Activated naive CD8-positive, alpha-beta T cell treated with anti-CD3 and anti-CD28 coated beads, Interleukin-2, amount 50 U/mL, for 24 hours (primary cell): ENCODE data around the gene RPL41.

Source experiments
- ATAC-seq: fragments of 150-1000 bp; cut with Tn5 transposase; one replicate; pipeline ENCODE4 v1.10.0; 2021
- DNase-seq: peaks from one replicate; pipeline ENCODE4 v3.0.0; 2021
- H3K27ac Mint-ChIP-seq: one replicate; pipeline ENCODE4 v1.8.0; 2021; ENCODE audit warnings: mild to moderate bottlenecking, mixed read lengths
- H3K27me3 Mint-ChIP-seq: one replicate; pipeline ENCODE4 v1.8.0; 2021; ENCODE audit warnings: mixed read lengths
- H3K36me3 Mint-ChIP-seq: one replicate; pipeline ENCODE4 v1.8.0; 2021; ENCODE audit warnings: low read depth, mixed read lengths
- H3K4me1 Mint-ChIP-seq: one replicate; pipeline ENCODE4 v1.8.0; 2021; ENCODE audit warnings: mixed read lengths
- H3K4me3 Mint-ChIP-seq: one replicate; pipeline ENCODE4 v1.8.0; 2021; ENCODE audit warnings: mild to moderate bottlenecking, moderate library complexity, mixed read lengths
- H3K9me3 Mint-ChIP-seq: one replicate; pipeline ENCODE4 v1.8.0; 2021; ENCODE audit warnings: mixed read lengths

Gene RPL41

DNA sequence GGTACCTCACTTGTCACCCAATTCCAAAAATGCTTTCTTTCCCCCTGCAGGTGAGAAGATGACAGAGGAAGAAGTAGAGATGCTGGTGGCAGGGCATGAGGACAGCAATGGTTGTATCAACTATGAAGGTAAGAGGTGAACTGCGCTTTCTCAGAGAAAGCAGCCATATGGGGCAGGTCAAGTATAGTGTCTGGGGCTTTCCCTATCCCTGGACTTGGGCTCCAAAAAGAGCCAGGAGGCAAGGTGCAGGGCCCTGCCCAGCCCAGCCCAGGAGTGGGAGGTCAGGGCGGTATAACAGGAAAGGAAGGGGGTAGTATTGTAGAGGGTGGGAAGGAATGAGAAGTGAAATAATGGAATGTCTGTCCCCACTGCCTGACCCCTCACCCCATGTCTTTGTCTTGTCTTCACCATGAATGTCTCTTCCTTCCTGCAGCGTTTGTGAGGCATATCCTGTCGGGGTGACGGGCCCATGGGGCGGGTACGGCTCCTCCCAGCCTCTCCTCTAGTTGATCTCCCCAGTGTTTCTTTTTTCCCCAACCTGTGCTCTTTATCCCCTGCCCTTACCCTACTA lies 43.8 kb downstream of the RPL41 start:
- Mint-ChIP-seq H3K27me3 (no peaks in the 10 kb centered on the region), H3K27ac (peak overlapping the region; percentile 96), H3K4me3 (peak overlapping the region; percentile 96), H3K9me3 (no peaks in the 10 kb centered on the region), H3K4me1 (peaks cover 44% of the 10 kb centered on the region), H3K36me3 (peaks cover 54% of the 10 kb centered on the region)
- DNase-seq (peak; percentile 56), ATAC-seq (peak; percentile 38)

DNA sequence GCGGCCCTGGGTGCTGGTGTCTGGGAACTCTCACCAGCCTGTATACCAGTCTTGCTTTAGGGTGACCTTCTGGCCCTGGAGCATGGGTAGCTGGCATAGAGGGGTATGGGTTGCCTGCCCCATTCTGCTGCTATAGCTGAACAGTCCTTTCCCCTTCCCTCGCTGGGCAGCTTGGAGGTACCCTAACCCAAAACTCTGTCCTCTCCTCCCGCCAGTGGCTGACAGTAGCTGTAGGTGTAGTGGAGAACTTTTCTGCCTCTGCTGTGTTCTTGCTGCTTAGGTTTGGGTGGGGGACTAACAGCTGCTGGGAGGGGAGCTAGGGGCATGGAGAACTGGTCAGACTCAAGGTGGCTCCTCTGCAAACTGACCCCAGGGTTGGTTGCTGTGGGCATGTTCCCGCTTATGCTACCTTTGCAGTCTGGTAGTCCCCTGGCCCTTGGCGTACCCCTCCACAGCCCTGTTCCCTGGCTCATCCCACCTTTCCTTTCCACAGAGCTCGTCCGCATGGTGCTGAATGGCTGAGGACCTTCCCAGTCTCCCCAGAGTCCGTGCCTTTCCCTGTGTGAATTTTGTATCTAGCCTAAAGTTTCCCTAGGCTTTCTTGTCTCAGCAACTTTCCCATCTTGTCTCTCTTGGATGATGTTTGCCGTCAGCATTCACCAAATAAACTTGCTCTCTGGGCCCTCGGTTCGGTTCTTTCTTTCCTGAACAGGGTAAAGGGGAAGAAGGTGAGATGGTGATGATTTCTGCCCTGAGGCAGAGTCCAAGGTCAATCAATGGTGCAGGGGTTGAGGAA lies 44.7 kb downstream of the RPL41 start:
- DNase-seq = no peak

DNA sequence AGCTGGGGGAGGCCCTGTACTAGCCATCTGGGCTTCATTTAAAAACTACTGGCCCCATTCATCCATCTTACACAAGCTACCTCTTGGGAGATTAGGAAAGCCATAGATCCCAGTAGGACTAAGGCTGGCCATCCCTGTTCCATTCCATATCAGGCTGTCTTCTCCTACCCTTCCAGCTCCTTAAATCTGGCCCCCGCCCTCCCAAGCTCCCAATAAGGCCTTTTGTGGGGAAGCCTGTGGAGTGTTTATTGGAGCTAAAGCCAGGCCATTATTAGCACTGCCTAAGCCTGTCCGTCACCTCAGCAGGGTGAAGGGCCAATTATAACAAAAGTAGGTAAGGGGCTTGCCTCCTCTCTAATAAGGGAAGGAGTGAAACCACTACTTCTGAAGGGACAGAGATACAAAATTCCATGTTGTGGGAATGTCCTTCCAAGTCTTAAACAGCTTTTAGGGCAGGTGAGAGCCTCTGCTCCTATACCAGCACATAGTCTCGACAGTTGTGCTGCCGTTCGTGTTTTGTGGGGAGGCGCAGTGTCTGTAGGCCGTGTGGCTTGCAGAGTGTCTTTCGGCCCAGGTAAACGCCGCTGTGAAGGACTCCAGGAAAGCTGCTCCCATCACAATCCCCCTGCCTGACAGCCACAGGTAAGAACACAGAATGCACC lies 45.4 kb downstream of the RPL41 start:
- Mint-ChIP-seq H3K9me3 (no peaks in the 10 kb centered on the region), H3K4me3 (peak overlapping the region; percentile 96)

More for the DNA sequence above, 44.7 kb downstream of the RPL41 start:
- Mint-ChIP-seq H3K27ac (peak overlapping the region; percentile 96), H3K36me3 (peaks cover 55% of the 10 kb centered on the region), H3K4me3 (peak overlapping the region; percentile 96), H3K4me1 (peaks cover 40% of the 10 kb centered on the region), H3K27me3 (no peaks in the 10 kb centered on the region), H3K9me3 (no peaks in the 10 kb centered on the region)
- no peak for ATAC-seq

GRCh38 chr12:56162468-56163290 lies 46.2 kb downstream of the RPL41 start:
- Mint-ChIP-seq H3K27me3 (no peaks in the 10 kb centered on the region), H3K4me3 (no peak overlapping the region), H3K27ac (peak overlapping the region; percentile 59), H3K4me1 (peaks cover 33% of the 10 kb centered on the region), H3K36me3 (peaks cover 60% of the 10 kb centered on the region), H3K9me3 (no peaks in the 10 kb centered on the region)
- DNase-seq (no peak), ATAC-seq (no peak)

More for the DNA sequence above, 45.4 kb downstream of the RPL41 start:
- H3K36me3 Mint-ChIP-seq = peaks cover 55% of the 10 kb centered on the region
- DNase-seq (no peak), ATAC-seq (no peak)
- H3K27ac Mint-ChIP-seq = peak overlapping the region; percentile 96
- H3K4me1 Mint-ChIP-seq = peaks cover 40% of the 10 kb centered on the region
- H3K27me3 Mint-ChIP-seq = no peaks in the 10 kb centered on the region

DNA sequence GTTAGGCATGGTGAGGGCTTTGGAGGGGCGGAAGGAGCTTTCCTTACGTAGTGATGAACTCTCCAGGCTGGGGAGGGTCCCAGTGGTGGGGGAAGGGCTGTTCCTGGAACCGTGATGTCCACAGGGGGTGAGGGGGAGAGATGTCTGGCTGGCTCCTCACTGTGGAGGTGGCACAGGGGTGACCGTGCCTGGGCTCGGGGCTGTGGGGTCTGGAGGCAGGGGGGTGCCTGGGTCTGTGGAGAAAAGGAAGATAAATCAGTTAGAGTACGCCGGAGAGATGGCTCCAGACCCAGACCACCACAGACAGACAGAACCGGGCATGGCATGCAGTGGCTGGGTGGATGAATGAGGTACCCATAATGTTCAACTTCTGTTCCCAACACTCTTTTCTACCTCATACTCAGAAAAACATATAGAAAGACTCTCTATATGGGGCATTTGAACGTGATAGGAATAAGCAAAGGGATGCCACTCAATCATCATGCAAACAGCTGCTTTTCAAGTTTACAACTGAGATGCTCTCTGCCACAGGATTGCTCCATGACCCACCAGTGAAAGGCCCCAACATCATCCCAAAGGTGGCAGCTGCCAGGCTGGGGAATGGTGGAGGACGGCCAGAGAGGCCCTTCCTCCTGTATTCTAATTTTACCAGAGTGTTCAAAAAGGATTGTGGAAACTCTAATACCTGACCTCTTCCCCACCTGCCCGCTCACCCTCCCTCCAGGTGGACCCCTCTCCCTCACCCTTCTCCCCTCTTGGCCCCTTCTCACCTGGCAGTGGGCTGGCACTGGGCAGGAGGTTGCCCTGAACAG lies 47.3 kb downstream of the RPL41 start:
- H3K27me3 Mint-ChIP-seq = no peaks in the 10 kb centered on the region
- H3K36me3 Mint-ChIP-seq = peaks cover 55% of the 10 kb centered on the region
- no peaks in the 10 kb centered on the region for H3K9me3 Mint-ChIP-seq
- DNase-seq (no peak), ATAC-seq (no peak)
- H3K27ac Mint-ChIP-seq = no peak overlapping the region
- H3K4me1 Mint-ChIP-seq = peaks cover 31% of the 10 kb centered on the region
- H3K4me3 Mint-ChIP-seq = no peak overlapping the region

DNA sequence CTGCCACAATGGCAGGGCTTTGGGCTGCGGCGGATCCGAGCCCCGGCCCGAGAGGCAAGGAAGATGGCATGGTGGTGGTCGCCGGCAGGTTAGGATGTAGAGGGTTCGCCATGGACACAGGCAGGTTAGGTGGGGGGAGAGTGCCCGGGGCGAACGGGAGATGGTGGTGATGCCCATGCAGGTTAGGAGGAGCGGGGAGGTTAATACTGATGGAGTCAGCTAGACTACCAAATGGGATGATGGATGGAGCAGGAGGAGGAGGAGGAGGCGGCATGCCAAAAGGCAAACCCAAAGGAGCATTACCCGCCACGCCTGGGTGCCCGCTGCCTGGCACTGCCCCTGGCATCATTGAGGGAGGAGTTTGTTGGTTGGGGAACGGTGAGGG lies 47.9 kb downstream of the RPL41 start:
- Mint-ChIP-seq H3K27ac (no peak overlapping the region), H3K9me3 (no peaks in the 10 kb centered on the region), H3K36me3 (peaks cover 52% of the 10 kb centered on the region), H3K27me3 (no peaks in the 10 kb centered on the region), H3K4me3 (no peak overlapping the region), H3K4me1 (peaks cover 25% of the 10 kb centered on the region)
- DNase-seq = no peak
- ATAC-seq = no peak

DNA sequence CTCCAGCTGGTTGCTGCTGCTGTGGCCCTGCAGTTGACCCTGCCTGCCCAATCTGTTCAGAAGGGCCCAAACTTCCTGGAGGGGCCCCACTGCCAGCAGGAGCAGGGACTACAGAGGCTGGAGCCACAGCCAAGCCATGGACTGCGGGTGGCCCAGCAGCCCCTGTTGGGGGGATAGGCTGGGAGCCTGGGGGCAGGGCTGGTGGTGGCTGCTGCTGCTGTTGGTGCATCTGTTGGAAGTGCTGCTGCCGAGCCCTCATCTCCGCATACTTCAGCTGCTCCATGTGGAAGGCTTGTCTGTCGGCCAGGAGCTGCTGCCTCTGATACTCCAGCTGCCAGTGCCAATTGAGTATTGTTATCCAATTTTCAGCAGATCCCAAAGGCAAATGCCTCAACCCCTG lies 48.9 kb downstream of the RPL41 start:
- ATAC-seq (no peak), DNase-seq (no peak)
- Mint-ChIP-seq H3K36me3 (peaks cover 51% of the 10 kb centered on the region), H3K27ac (peak overlapping the region; percentile 15), H3K9me3 (no peaks in the 10 kb centered on the region), H3K4me1 (peaks cover 15% of the 10 kb centered on the region), H3K4me3 (no peak overlapping the region), H3K27me3 (no peaks in the 10 kb centered on the region)
